Ectodermal cell (in vitro differentiated cells): ENCODE data around the gene BIK.

Experiments used
- H3K27ac ChIP-seq: 2 replicates; pipeline ENCODE4 v1.7.0; 2013; ENCODE audit warnings: mild to moderate bottlenecking, low read depth, low read length; ENCODE audit not compliant: insufficient read depth, poor library complexity, severe bottlenecking
- H3K27me3 ChIP-seq: 2 replicates; pipeline ENCODE4 v1.7.0; 2013; ENCODE audit warnings: mild to moderate bottlenecking, low read length; ENCODE audit not compliant: insufficient read depth, control insufficient read depth, poor library complexity, severe bottlenecking
- H3K36me3 ChIP-seq: one replicate; pipeline ENCODE4 v1.7.0; 2013; ENCODE audit warnings: low read length; ENCODE audit not compliant: control insufficient read depth, insufficient read depth
- H3K4me1 ChIP-seq: one replicate; pipeline ENCODE4 v1.7.0; 2013; ENCODE audit warnings: low read length; ENCODE audit not compliant: control insufficient read depth, insufficient read depth
- H3K4me3 ChIP-seq: 2 replicates; pipeline ENCODE4 v1.7.0; 2013; ENCODE audit warnings: low read depth, low read length, control low read depth; ENCODE audit not compliant: insufficient read depth
- H3K9me3 ChIP-seq: 2 replicates; pipeline ENCODE4 v1.7.0; 2013; ENCODE audit warnings: mild to moderate bottlenecking, low read length, moderate library complexity; ENCODE audit not compliant: control insufficient read depth
- WGBS, 2 experiments: methylation state at CpG; one replicate each; pipeline ENCODE4 v1.1.7; 2013; ENCODE audit warnings: missing lambda C conversion rate in 2 of 2; 5-methylcytosine and 5-hydroxymethylcytosine counted together

BIK gene

GRCh38 chr22:43168471-43169309, 58.1 kb downstream of the BIK start:
- 95% methylated on average over 25 of the region's 25 CpGs for WGBS, 2 experiments
- H3K4me3 ChIP-seq, result no peak overlapping the region
- H3K27ac ChIP-seq, result no peak overlapping the region
- peaks cover 11% of the 10 kb centered on the region for H3K36me3 ChIP-seq
- H3K27me3 ChIP-seq, result no peaks in the 10 kb centered on the region
- H3K4me1 ChIP-seq, result no peaks in the 10 kb centered on the region
- no peaks in the 10 kb centered on the region for H3K9me3 ChIP-seq

GRCh38 chr22:43169310-43170130, 59.0 kb downstream of the BIK start:
- peaks cover 19% of the 10 kb centered on the region for H3K36me3 ChIP-seq
- no peak overlapping the region for H3K4me3 ChIP-seq
- no peak overlapping the region for H3K27ac ChIP-seq
- no peaks in the 10 kb centered on the region for H3K4me1 ChIP-seq
- no peaks in the 10 kb centered on the region for H3K9me3 ChIP-seq
- WGBS, 2 experiments, result 92 to 93% methylated on average over 23 of the region's 23 CpGs
- no peaks in the 10 kb centered on the region for H3K27me3 ChIP-seq

- H3K36me3 ChIP-seq, result peaks cover 24% of the 10 kb centered on the region
Measured at GRCh38 chr22:43170131-43170480, 59.6 kb downstream of the BIK start.

GRCh38 chr22:43171019-43171491, 60.5 kb downstream of the BIK start:
- 90 to 91% methylated on average over 14 of the region's 14 CpGs for WGBS, 2 experiments
- peaks cover 25% of the 10 kb centered on the region for H3K36me3 ChIP-seq

More at GRCh38 chr22:43170131-43170480, 59.6 kb downstream of the BIK start:
- WGBS, 2 experiments, result 90 to 94% methylated on average over 9 of the region's 9 CpGs
- Histone ChIP-seq H3K27me3 (no peaks in the 10 kb centered on the region), H3K27ac (no peak overlapping the region), H3K9me3 (no peaks in the 10 kb centered on the region), H3K4me3 (no peak overlapping the region), H3K4me1 (no peaks in the 10 kb centered on the region)

GRCh38 chr22:43171607-43172006, 61.1 kb downstream of the BIK start:
- H3K36me3 ChIP-seq, result peaks cover 25% of the 10 kb centered on the region
- WGBS, 2 experiments, result 95 to 96% methylated on average over 12 of the region's 12 CpGs
- no peaks in the 10 kb centered on the region for H3K27me3 ChIP-seq
- H3K4me3 ChIP-seq, result no peak overlapping the region
- H3K9me3 ChIP-seq, result no peaks in the 10 kb centered on the region
- H3K27ac ChIP-seq, result no peak overlapping the region
- H3K4me1 ChIP-seq, result no peaks in the 10 kb centered on the region

More at GRCh38 chr22:43171019-43171491, 60.5 kb downstream of the BIK start:
- no peak overlapping the region for H3K4me3 ChIP-seq
- H3K4me1 ChIP-seq, result no peaks in the 10 kb centered on the region
- no peaks in the 10 kb centered on the region for H3K27me3 ChIP-seq
- H3K27ac ChIP-seq, result no peak overlapping the region
- no peaks in the 10 kb centered on the region for H3K9me3 ChIP-seq

GRCh38 chr22:43172191-43172590, 61.6 kb downstream of the BIK start:
- Histone ChIP-seq H3K27ac (no peak overlapping the region), H3K9me3 (no peaks in the 10 kb centered on the region), H3K27me3 (no peaks in the 10 kb centered on the region), H3K4me3 (no peak overlapping the region), H3K4me1 (no peaks in the 10 kb centered on the region), H3K36me3 (peaks cover 25% of the 10 kb centered on the region)
- WGBS, 2 experiments, result 96% methylated on average over 19 of the region's 19 CpGs

GRCh38 chr22:43173566-43173965, 63.0 kb downstream of the BIK start:
- no peaks in the 10 kb centered on the region for H3K9me3 ChIP-seq
- no peaks in the 10 kb centered on the region for H3K27me3 ChIP-seq
- H3K4me3 ChIP-seq, result no peak overlapping the region
- WGBS, 2 experiments, result 94 to 98% methylated on average over 9 of the region's 9 CpGs
- H3K4me1 ChIP-seq, result no peaks in the 10 kb centered on the region
- H3K27ac ChIP-seq, result no peak overlapping the region
- H3K36me3 ChIP-seq, result peaks cover 27% of the 10 kb centered on the region

GRCh38 chr22:43173976-43174720, 63.6 kb downstream of the BIK start:
- no peak overlapping the region for H3K27ac ChIP-seq
- 96 to 97% methylated on average over 39 of the region's 39 CpGs for WGBS, 2 experiments
- peaks cover 33% of the 10 kb centered on the region for H3K36me3 ChIP-seq
- H3K27me3 ChIP-seq, result no peaks in the 10 kb centered on the region
- H3K4me3 ChIP-seq, result no peak overlapping the region
- H3K4me1 ChIP-seq, result no peaks in the 10 kb centered on the region
- H3K9me3 ChIP-seq, result no peaks in the 10 kb centered on the region

- Histone ChIP-seq H3K36me3 (peaks cover 40% of the 10 kb centered on the region), H3K27ac (no peak overlapping the region), H3K4me3 (no peak overlapping the region), H3K27me3 (no peaks in the 10 kb centered on the region), H3K9me3 (no peaks in the 10 kb centered on the region), H3K4me1 (no peaks in the 10 kb centered on the region)
- WGBS, 2 experiments, result 92 to 94% methylated on average over 9 of the region's 9 CpGs
Measured at GRCh38 chr22:43174941-43175531, 64.5 kb downstream of the BIK start.
